Smooth muscle cell (in vitro differentiated cells): ENCODE data around the gene DCAKD. TPM values are rescaled to one million over a fixed set of nuclear protein-coding genes. Genes with fewer than 3 reads are reported as not detected.

ENCODE experiments used
- DNase-seq: peaks from one replicate; lab custom pipeline; 2025; ENCODE audit not compliant: unreplicated experiment; lab: John Stamatoyannopoulos, UW
- H2AFZ ChIP-seq: fragments of 200-600 bp; sonication (generic); 2 replicates; pipeline ENCODE4 v1.6.0; 2016; ENCODE audit warnings: antibody characterized with exemption, low read depth, mild to moderate bottlenecking
- H3F3A ChIP-seq: fragments of 200-600 bp; sonication (generic); 2 replicates; pipeline ENCODE4 v1.6.0; 2017; ENCODE audit warnings: antibody characterized with exemption, low read depth
- H3K27ac ChIP-seq: fragments of 200-600 bp; sonication (generic); 2 replicates; pipeline ENCODE4 v1.5.1; 2016; ENCODE audit warnings: low read depth, mild to moderate bottlenecking
- H3K27me3 ChIP-seq: fragments of 200-600 bp; sonication (generic); 2 replicates; pipeline ENCODE4 v1.6.1; 2016; ENCODE audit warnings: low read depth, mild to moderate bottlenecking
- H3K36me3 ChIP-seq: fragments of 200-600 bp; sonication (generic); 2 replicates; pipeline ENCODE4 v1.5.1; 2016; ENCODE audit warnings: low read depth
- H3K4me1 ChIP-seq: fragments of 200-600 bp; sonication (generic); 2 replicates; pipeline ENCODE4 v1.5.1; 2016; ENCODE audit warnings: low read depth
- H3K4me2 ChIP-seq: fragments of 200-600 bp; sonication (generic); 2 replicates; pipeline ENCODE4 v1.6.0; 2016; ENCODE audit warnings: mild to moderate bottlenecking
- H3K4me3 ChIP-seq: fragments of 200-600 bp; sonication (generic); 2 replicates; pipeline ENCODE4 v1.5.1; 2016; ENCODE audit warnings: mild to moderate bottlenecking
- H3K79me2 ChIP-seq: fragments of 200-600 bp; sonication (generic); 2 replicates; pipeline ENCODE4 v1.6.0; 2016; ENCODE audit warnings: low read depth, mild to moderate bottlenecking
- H3K9ac ChIP-seq: fragments of 200-600 bp; sonication (generic); 2 replicates; pipeline ENCODE4 v1.6.0; 2016; ENCODE audit warnings: low read depth
- H3K9me3 ChIP-seq: fragments of 200-600 bp; sonication (generic); replicated peaks from 2 replicates; pipeline ENCODE4 v1.5.1; 2016; ENCODE audit warnings: low read depth
- H4K20me1 ChIP-seq: fragments of 200-600 bp; sonication (generic); 2 replicates; pipeline ENCODE4 v1.6.0; 2016; ENCODE audit warnings: low read depth
- CTCF ChIP-seq: fragments of 200-600 bp; sonication (generic); IDR thresholded peaks from 2 replicates; pipeline ENCODE4 v1.5.1; 2017; ENCODE audit warnings: borderline replicate concordance, mild to moderate bottlenecking, antibody characterized with exemption; ENCODE audit not compliant: insufficient read depth, poor library complexity, severe bottlenecking
- WGBS: methylation state at CpG from one replicate; pipeline ENCODE4 v1.1.7; 2016; ENCODE audit warnings: low lambda C conversion rate; 5-methylcytosine and 5-hydroxymethylcytosine counted together
- polyA plus RNA-seq: library from polyadenylated mRNA; unstranded; fragments of >200 nt; fragmentation: Nextera tagmentation; extraction: Ambion mirVana; gene quantifications from 2 replicates; pipeline ENCODE4 v1.2.1, GENCODE V29; 2016
- total RNA-seq: library from RNA; depleted of rRNA; stranded (reverse); fragments of >200 nt; gene quantifications from 2 replicates; pipeline ENCODE4 v1.2.3, GENCODE V29; 2014

The DCAKD gene
- total and polyA plus RNA-seq, 2 experiments from 2014 or later = 25.7 to 42.3 TPM

DNA sequence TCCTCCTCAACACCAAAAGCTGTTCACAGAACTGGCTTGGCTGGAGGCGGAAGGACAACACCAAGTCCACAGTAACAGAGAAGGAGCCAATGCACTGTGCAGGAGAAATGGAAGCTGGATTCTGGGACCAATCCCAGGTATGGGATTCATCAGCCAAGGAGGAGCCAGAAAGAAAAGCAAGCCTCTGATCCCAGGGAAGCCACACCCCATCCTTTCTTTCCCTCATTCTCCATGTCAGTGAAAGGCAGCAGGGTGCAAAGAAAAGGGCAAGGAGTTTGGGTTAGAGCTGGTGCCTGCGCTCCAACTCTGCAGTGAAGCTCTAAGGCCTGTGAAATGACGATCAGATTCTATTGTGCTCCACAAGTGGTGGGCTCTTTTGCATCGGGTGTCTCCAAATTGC is 11.0 kb downstream of the DCAKD start:
- DNase-seq = no peak
- H4K20me1 ChIP-seq = peaks cover 95% of the 10 kb centered on the region
- whole genome bisulfite sequencing = 84% methylated on average over 4 of the region's 4 CpGs

DNA sequence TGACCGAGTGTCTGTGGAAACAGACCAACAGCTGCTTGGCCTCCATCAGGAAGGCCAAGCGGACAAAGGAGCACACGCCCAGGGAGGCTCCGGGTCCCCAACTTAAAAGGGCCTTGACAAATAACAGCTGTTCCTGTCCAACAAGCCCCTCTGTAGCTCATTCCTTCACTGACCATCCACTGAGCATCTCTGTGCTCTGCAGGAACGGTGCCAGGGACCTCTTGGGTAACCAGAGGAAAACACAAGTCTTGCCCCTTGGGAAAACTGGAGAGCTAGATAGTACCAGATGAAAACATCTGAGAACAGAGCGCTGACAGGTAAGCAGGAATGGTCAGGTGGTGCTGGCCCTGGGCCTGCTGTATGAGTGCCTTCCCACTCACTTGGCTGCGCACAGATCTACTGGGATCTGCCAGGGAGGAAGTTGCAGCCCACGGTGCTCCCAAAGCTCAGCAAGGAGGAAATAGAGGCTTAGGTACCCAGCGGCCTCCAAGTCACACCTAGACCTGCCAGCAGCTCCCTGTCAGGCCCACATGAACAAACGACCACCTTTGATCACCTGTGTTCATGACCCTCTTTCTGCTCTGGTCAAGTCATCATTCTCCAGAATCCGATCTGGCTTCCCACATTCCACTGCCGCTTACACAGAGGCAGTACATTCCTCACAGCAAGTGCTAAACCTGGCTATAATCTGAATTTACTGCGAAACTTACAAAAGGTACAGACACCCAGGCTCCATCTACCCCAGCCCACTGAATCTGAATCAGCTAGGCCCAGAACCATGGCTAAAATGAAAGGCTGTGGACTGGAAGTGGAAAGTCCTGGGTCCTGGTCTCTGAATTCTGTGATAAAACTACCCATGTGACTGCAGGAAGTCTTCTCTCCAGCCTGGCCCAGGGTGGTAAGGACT is 12.5 kb downstream of the DCAKD start:
- Histone ChIP-seq H3K9ac (no peak overlapping the region), H3K36me3 (no peaks in the 10 kb centered on the region), H4K20me1 (peaks cover 95% of the 10 kb centered on the region), H2AFZ (no peak overlapping the region), H3K4me3 (no peak overlapping the region), H3K79me2 (peaks cover 58% of the 10 kb centered on the region), H3K4me2 (no peak overlapping the region), H3K9me3 (no peaks in the 10 kb centered on the region), H3K27me3 (no peaks in the 10 kb centered on the region), H3K27ac (no peak overlapping the region), H3K4me1 (no peaks in the 10 kb centered on the region), H3F3A (no peaks in the 10 kb centered on the region)
- WGBS = 91% methylated on average over 13 of the region's 13 CpGs
- no peak for DNase-seq
- no peak for TF ChIP-seq CTCF

More for the DNA sequence above, 11.0 kb downstream of the DCAKD start:
- Histone ChIP-seq H3K4me2 (no peak overlapping the region), H3F3A (no peaks in the 10 kb centered on the region), H3K27ac (no peak overlapping the region), H3K4me1 (no peaks in the 10 kb centered on the region), H3K9ac (no peak overlapping the region), H2AFZ (no peak overlapping the region), H3K27me3 (no peaks in the 10 kb centered on the region), H3K4me3 (no peak overlapping the region), H3K36me3 (no peaks in the 10 kb centered on the region), H3K79me2 (peaks cover 72% of the 10 kb centered on the region), H3K9me3 (no peaks in the 10 kb centered on the region)
- no peak for TF ChIP-seq CTCF

DNA sequence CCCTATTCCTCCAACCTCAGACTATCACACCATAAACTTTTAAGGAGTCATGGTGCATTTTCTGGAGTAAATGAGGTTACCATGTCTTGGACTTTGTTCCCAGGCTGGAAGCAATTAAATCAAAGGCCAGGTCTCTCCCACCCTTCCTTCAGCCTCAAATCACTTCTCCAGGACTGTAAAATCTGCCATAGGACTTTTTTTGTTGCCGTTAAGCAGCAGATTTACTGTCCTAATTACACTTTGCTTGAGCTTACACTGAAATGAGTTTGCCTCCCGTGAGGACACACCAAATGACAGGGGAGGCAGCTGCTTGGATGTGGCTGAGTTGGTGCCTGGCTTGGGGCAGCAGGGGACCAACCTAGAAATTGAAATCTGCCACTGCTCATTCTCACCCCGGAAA is 14.7 kb downstream of the DCAKD start:
- no peak overlapping the region for H3K4me3 ChIP-seq
- 67% methylated on average over 3 of the region's 3 CpGs for WGBS
- no peak overlapping the region for H3K4me2 ChIP-seq
- H3K27ac ChIP-seq = no peak overlapping the region
- H3F3A ChIP-seq = no peaks in the 10 kb centered on the region
- H2AFZ ChIP-seq = no peak overlapping the region
- H3K9me3 ChIP-seq = no peaks in the 10 kb centered on the region
- H3K9ac ChIP-seq = no peak overlapping the region
- H3K27me3 ChIP-seq = no peaks in the 10 kb centered on the region
- no peak for TF ChIP-seq CTCF
- no peaks in the 10 kb centered on the region for H3K36me3 ChIP-seq
- H4K20me1 ChIP-seq = peaks cover 73% of the 10 kb centered on the region
- no peaks in the 10 kb centered on the region for H3K4me1 ChIP-seq
- peaks cover 38% of the 10 kb centered on the region for H3K79me2 ChIP-seq
- DNase-seq = no peak

DNA sequence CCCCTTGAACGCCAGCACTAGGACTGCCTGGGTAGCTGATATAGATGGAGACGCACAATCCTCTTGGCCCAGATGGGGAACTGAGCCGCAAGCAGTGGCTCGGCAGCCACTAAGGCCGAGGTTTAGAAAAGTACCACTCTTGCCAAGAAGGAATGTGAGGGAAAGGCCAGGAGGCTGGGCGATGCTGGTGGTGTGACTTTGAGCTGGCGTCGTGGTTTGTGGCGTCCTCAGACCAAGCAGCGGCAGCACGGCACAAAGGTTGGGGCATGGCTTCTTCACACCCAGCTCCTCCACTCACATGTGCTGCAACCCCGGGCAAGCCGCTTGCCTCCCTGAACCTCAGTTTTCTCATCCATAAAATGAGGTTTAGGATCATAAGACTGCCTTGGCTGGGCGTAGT is 15.6 kb downstream of the DCAKD start:
- WGBS = 97% methylated on average over 14 of the region's 14 CpGs
- no peak for DNase-seq
- no peak overlapping the region for H2AFZ ChIP-seq

More for the DNA sequence above, 15.6 kb downstream of the DCAKD start:
- TF ChIP-seq CTCF = no peak
- Histone ChIP-seq H3K27me3 (no peaks in the 10 kb centered on the region), H3F3A (no peaks in the 10 kb centered on the region), H3K4me2 (no peak overlapping the region), H3K4me1 (no peaks in the 10 kb centered on the region), H3K9ac (no peak overlapping the region), H3K27ac (no peak overlapping the region), H3K9me3 (no peaks in the 10 kb centered on the region), H3K79me2 (peaks cover 30% of the 10 kb centered on the region), H4K20me1 (peaks cover 67% of the 10 kb centered on the region), H3K4me3 (no peak overlapping the region), H3K36me3 (no peaks in the 10 kb centered on the region)
